GM18526 (cell line): ENCODE measurements around the gene DENND1A.

Source experiments
- POLR2A ChIP-seq: IDR thresholded peaks from 3 replicates; pipeline ENCODE4 v1.6.1; 2011; ENCODE audit not compliant: insufficient read length; ENCODE audit errors: extremely low read depth

Gene DENND1A

GRCh38 chr9:123432331-123433236 is 497.3 kb downstream of the DENND1A start:
- no peak for TF ChIP-seq POLR2A

GRCh38 chr9:123431581-123431980 is 498.3 kb downstream of the DENND1A start:
- no peak for TF ChIP-seq POLR2A

- TF ChIP-seq POLR2A, result no peak
These were observed 503.5 kb downstream of the DENND1A start for GRCh38 chr9:123426406-123426805.

- no peak for TF ChIP-seq POLR2A
These were observed 504.0 kb downstream of the DENND1A start for GRCh38 chr9:123425836-123426365.

- TF ChIP-seq POLR2A, result no peak
These were observed 504.6 kb downstream of the DENND1A start for GRCh38 chr9:123425261-123425821.

- TF ChIP-seq POLR2A, result no peak
These were observed 505.2 kb downstream of the DENND1A start for GRCh38 chr9:123424552-123425225.

- TF ChIP-seq POLR2A, result no peak
These were observed 505.8 kb downstream of the DENND1A start for GRCh38 chr9:123424131-123424530.

GRCh38 chr9:123423311-123423640 is 506.6 kb downstream of the DENND1A start:
- TF ChIP-seq POLR2A, result no peak

GRCh38 chr9:123422635-123423310 is 507.2 kb downstream of the DENND1A start:
- TF ChIP-seq POLR2A, result no peak

- TF ChIP-seq POLR2A, result no peak
These were observed 508.0 kb downstream of the DENND1A start for GRCh38 chr9:123421801-123422455.

GRCh38 chr9:123421186-123421585 is 508.7 kb downstream of the DENND1A start:
- no peak for TF ChIP-seq POLR2A

GRCh38 chr9:123420592-123421111 is 509.3 kb downstream of the DENND1A start:
- no peak for TF ChIP-seq POLR2A

GRCh38 chr9:123419721-123420591 is 510.0 kb downstream of the DENND1A start:
- no peak for TF ChIP-seq POLR2A

GRCh38 chr9:123419091-123419490 is 510.8 kb downstream of the DENND1A start:
- no peak for TF ChIP-seq POLR2A
